BJ (cell line): ENCODE measurements around the gene MRGPRX3. TPM values are rescaled to one million over a fixed set of nuclear protein-coding genes. Genes with fewer than 3 reads are reported as not detected.
"Not testable (repeated sequence)": the region's sequence is repeated elsewhere in the genome, so short reads cannot be mapped to it uniquely, and the experiment has no call there.

Experiments used
- CTCF ChIA-PET: fragments of 350-600 bp; formaldehyde crosslinking; extraction: SDS; loops from one replicate; lab custom pipeline; 2021; ENCODE audit warnings: antibody characterized with exemption, inconsistent platforms; lab: Yijun Ruan, JAX
- POLR2A ChIA-PET: fragments of 300-600 bp; sonication (Branson Sonifier 250); formaldehyde crosslinking; extraction: SDS; loops from one replicate; lab custom pipeline; 2021; ENCODE audit warnings: antibody characterized with exemption; lab: Charles Lee
- DNase-seq: peaks from one replicate; pipeline ENCODE4 v3.0.0-alpha.2; 2011; ENCODE audit warnings: low read depth
- H3K27me3 ChIP-seq: 2 replicates; pipeline ENCODE4 v1.6.0; 2011; ENCODE audit warnings: low read length; ENCODE audit not compliant: control insufficient read depth, insufficient read depth
- H3K36me3 ChIP-seq: 2 replicates; pipeline ENCODE4 v1.5.1; 2011; ENCODE audit warnings: low read length; ENCODE audit not compliant: control insufficient read depth, insufficient read depth
- H3K4me3 ChIP-seq: 2 replicates; pipeline ENCODE4 v1.5.1; 2011; ENCODE audit warnings: low read depth, mild to moderate bottlenecking, control low read depth, low read length
- polyA plus RNA-seq: library from polyadenylated mRNA; depleted of rRNA; stranded (reverse); fragments of >200 nt; gene quantifications from 2 replicates; pipeline ENCODE4 v1.2.3, GENCODE V29; 2011
- TF ChIP-seq, protein P1 (sequence below): IDR thresholded peaks from 2 replicates; pipeline ENCODE4 v1.5.1; 2011; ENCODE audit warnings: low read depth, mild to moderate bottlenecking, control low read depth, inconsistent platforms, low read length, moderate library complexity; ENCODE audit not compliant: insufficient read depth

Gene MRGPRX3
- polyA plus RNA-seq, 1 experiment, result not detected

GRCh38 chr11:18108254-18108653 lies 24.1 kb upstream of the MRGPRX3 start:
- TF ChIP-seq, protein P1, sequence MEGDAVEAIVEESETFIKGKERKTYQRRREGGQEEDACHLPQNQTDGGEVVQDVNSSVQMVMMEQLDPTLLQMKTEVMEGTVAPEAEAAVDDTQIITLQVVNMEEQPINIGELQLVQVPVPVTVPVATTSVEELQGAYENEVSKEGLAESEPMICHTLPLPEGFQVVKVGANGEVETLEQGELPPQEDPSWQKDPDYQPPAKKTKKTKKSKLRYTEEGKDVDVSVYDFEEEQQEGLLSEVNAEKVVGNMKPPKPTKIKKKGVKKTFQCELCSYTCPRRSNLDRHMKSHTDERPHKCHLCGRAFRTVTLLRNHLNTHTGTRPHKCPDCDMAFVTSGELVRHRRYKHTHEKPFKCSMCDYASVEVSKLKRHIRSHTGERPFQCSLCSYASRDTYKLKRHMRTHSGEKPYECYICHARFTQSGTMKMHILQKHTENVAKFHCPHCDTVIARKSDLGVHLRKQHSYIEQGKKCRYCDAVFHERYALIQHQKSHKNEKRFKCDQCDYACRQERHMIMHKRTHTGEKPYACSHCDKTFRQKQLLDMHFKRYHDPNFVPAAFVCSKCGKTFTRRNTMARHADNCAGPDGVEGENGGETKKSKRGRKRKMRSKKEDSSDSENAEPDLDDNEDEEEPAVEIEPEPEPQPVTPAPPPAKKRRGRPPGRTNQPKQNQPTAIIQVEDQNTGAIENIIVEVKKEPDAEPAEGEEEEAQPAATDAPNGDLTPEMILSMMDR, result no peak
- Histone ChIP-seq H3K27me3 (peaks cover 3% of the 10 kb centered on the region), H3K36me3 (0 out of 2 replicates have a peak, but pooled peaks cover 2% of the 10 kb centered on the region), H3K4me3 (no peak overlapping the region)
- DNase-seq, result no peak
- ChIA-PET CTCF (interaction anchor here (1.0 kb wide), 1 partner anchor 375 kb away, joined by 3 read pairs; no protein-coding TSS in a partner anchor), POLR2A (no interaction called here)

DNA sequence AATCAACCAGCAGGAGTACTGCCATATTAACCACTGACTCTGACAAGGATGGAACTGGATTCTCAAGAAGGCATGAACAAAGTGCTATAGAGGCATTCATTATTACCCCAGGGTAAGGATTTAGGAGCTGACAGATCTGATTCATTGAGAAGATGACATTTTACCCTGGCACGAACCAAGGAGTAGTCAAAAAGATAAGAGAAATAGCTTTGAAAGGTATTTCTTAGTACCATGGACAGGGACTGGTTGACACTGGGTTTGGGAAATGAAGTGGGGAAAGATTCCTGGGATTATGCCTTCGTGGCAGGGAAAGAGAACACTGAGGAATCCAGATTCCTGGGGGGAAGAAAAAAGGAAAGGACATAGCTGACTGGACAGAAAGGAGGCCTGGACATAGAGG lies 21.4 kb upstream of the MRGPRX3 start:
- TF ChIP-seq, protein P1, result no peak
- DNase-seq, result no peak
- ChIA-PET CTCF (interaction anchor here (0.8 to 0.9 kb wide), 2 partner anchors 620 to 623 kb away, joined by 3 read pairs; no protein-coding TSS in a partner anchor), POLR2A (no interaction called here)
- Histone ChIP-seq H3K36me3 (no peaks in the 10 kb centered on the region), H3K27me3 (peaks cover 3% of the 10 kb centered on the region), H3K4me3 (no peak overlapping the region)

GRCh38 chr11:18115360-18116127 lies 16.8 kb upstream of the MRGPRX3 start:
- ChIA-PET POLR2A (no interaction called here), CTCF (interaction anchor here (0.6 to 3.1 kb wide), 50 partner anchors 10 to 732 kb away, joined by 3 to 30 read pairs (median 3); partner anchors contain the start of gene SAAL1)
- TF ChIP-seq, protein P1, result peak; percentile 93
- peaks cover 5% of the 10 kb centered on the region for H3K27me3 ChIP-seq
- DNase-seq, result no peak
- no peak overlapping the region for H3K4me3 ChIP-seq
- H3K36me3 ChIP-seq, result no peaks in the 10 kb centered on the region

DNA sequence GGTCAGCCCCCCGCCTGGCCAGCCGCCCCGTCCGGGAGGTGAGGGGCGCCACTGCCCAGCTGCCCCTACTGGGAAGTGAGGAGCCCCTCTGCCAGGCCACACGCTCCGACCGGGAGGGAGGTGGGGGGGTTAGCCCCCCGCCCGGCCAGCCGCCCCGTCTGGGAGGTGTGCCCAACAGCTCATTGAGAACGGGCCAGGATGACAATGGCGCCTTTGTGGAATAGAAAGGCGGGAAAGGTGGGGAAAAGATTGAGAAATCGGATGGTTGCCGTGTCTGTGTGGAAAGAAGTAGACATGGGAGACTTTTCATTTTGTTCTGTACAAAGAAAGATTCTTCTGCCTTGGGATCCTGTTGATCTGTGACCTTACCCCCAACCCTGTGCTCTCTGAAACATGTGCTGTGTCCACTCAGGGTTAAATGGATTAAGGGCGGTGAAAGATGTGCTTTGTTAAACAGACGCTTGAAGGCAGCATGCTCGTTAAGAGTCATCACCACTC lies 11.0 kb upstream of the MRGPRX3 start:
- DNase-seq, H3K4me3 ChIP-seq, H3K36me3 ChIP-seq, H3K27me3 ChIP-seq, CTCF ChIA-PET, POLR2A ChIA-PET: not testable (repeated sequence)

- H3K36me3 ChIP-seq, H3K4me3 ChIP-seq, POLR2A ChIA-PET, DNase-seq, H3K27me3 ChIP-seq: not testable (repeated sequence)
- CTCF ChIA-PET, result interaction anchor here (2.6 kb wide), 1 partner anchor 15 kb away, joined by 8 read pairs; no protein-coding TSS in a partner anchor
Observed at GRCh38 chr11:18131115-18131514, 1.3 kb upstream of the MRGPRX3 start.

DNA sequence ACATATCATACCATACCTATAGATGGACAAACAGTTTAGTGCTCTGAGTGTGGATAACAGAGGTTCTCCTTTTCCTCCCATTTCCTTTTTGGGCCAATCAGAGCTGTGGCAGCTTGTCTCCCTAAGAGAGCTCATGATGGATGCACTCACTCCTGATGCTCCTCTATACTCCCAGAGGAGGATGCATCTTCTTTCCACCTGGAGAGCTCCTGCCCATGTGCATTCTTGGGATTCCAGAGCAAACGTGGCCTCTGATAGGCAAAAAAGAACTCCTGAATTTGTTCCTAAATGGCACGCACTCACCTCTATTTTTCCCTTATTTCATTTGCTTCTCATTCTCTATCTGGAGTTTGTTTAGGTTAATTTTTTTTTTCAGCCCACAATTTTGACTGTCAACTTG lies 2.9 kb downstream of the MRGPRX3 start:
- ChIA-PET POLR2A (no interaction called here), CTCF (no interaction called here)
- DNase-seq, result no peak
- Histone ChIP-seq H3K27me3 (peaks cover 2% of the 10 kb centered on the region), H3K4me3 (no peak overlapping the region), H3K36me3 (no peaks in the 10 kb centered on the region)
- TF ChIP-seq, protein P1, result no peak
